ENCODE measurements around the gene SCN9A. TPM values are rescaled to one million over a fixed set of nuclear protein-coding genes. Genes with fewer than 3 reads are reported as not detected.
"Not testable (repeated sequence)": the region's sequence is repeated elsewhere in the genome, so short reads cannot be mapped to it uniquely, and the experiment has no call there.

The SCN9A gene
- total RNA-seq, 4 donors from 2014 or later, result 3.1 to 7.7 (median 6.2) TPM

GRCh38 chr2:166229678-166230023 lies 146.1 kb downstream of the SCN9A start:
- no peak for TF ChIP-seq EP300 (IDR thresholded peaks at IDR 0.05)
- no peak for TF ChIP-seq CTCF (IDR thresholded peaks at IDR 0.05)
- no peak for TF ChIP-seq POLR2A (IDR thresholded peaks at IDR 0.05)
- no peak for TF ChIP-seq POLR2AphosphoS5 (IDR thresholded peaks at IDR 0.05)
- no peak overlapping the region for H3K4me3 ChIP-seq
- ATAC-seq, result no peak
- no peaks in the 10 kb centered on the region for H3K36me3 ChIP-seq
- no peak overlapping the region for H3K27ac ChIP-seq
- no peaks in the 10 kb centered on the region for H3K27me3 ChIP-seq
- H3K9me3 ChIP-seq, result no peaks in the 10 kb centered on the region
- H3K4me1 ChIP-seq, result no peaks in the 10 kb centered on the region

GRCh38 chr2:166224197-166224596 lies 151.5 kb downstream of the SCN9A start:
- no peak for TF ChIP-seq POLR2AphosphoS5 (IDR thresholded peaks at IDR 0.05)
- TF ChIP-seq EP300 (IDR thresholded peaks at IDR 0.05), result no peak
- TF ChIP-seq CTCF (IDR thresholded peaks at IDR 0.05), result no peak
- no peak for TF ChIP-seq POLR2A (IDR thresholded peaks at IDR 0.05)
- H3K27ac ChIP-seq, result no peak overlapping the region

GRCh38 chr2:166223298-166223697 lies 152.4 kb downstream of the SCN9A start:
- ATAC-seq, result no peak
- Histone ChIP-seq H3K4me1 (no peaks in the 10 kb centered on the region), H3K9me3 (peaks cover 0 to 6% (median 0%) of the 10 kb centered on the region in 3 donors), H3K27ac (no peak overlapping the region), H3K27me3 (no peaks in the 10 kb centered on the region), H3K36me3 (no peaks in the 10 kb centered on the region), H3K4me3 (no peak overlapping the region)
- 88 to 100% methylated on average over 4 of the region's 4 CpGs for WGBS, 2 donors (ENCODE audit: low coverage in 1 of 2)
- no peak for TF ChIP-seq POLR2AphosphoS5 (IDR thresholded peaks at IDR 0.05)
- no peak for TF ChIP-seq POLR2A (IDR thresholded peaks at IDR 0.05)
- no peak for TF ChIP-seq EP300 (IDR thresholded peaks at IDR 0.05)
- TF ChIP-seq CTCF (IDR thresholded peaks at IDR 0.05), result no peak

More at GRCh38 chr2:166224197-166224596, 151.5 kb downstream of the SCN9A start:
- Histone ChIP-seq H3K27me3 (no peaks in the 10 kb centered on the region), H3K4me1 (no peaks in the 10 kb centered on the region), H3K9me3 (peaks cover 0 to 6% (median 0%) of the 10 kb centered on the region in 3 donors), H3K36me3 (no peaks in the 10 kb centered on the region), H3K4me3 (no peak overlapping the region)
- ATAC-seq, result no peak

- peaks cover 0 to 32% (median 0%) of the 10 kb centered on the region in 3 donors for H3K9me3 ChIP-seq
- ATAC-seq, result no peak
- no peak overlapping the region for H3K27ac ChIP-seq
- no peak for TF ChIP-seq EP300 (IDR thresholded peaks at IDR 0.05)
- TF ChIP-seq POLR2AphosphoS5 (IDR thresholded peaks at IDR 0.05), result no peak
- TF ChIP-seq CTCF (IDR thresholded peaks at IDR 0.05), result no peak
- no peak for TF ChIP-seq POLR2A (IDR thresholded peaks at IDR 0.05)
- no peaks in the 10 kb centered on the region for H3K4me1 ChIP-seq
- no peaks in the 10 kb centered on the region for H3K36me3 ChIP-seq
- H3K27me3 ChIP-seq, result no peaks in the 10 kb centered on the region
- H3K4me3 ChIP-seq, result no peak overlapping the region
- WGBS, 2 donors (ENCODE audit: low coverage in 1 of 2), result 75 to 79% methylated on average over 1 of the region's 1 CpG
These were observed 164.7 kb downstream of the SCN9A start for GRCh38 chr2:166211079-166211478.

GRCh38 chr2:166209944-166210343 lies 165.8 kb downstream of the SCN9A start:
- not testable (repeated sequence) for H3K27me3 ChIP-seq
- WGBS, 2 donors (ENCODE audit: low coverage in 1 of 2), result 90% methylated on average over 4 of the region's 4 CpGs; no CpG with 5 or more reads in 1 of the 2 donors

GRCh38 chr2:166209367-166209766 lies 166.4 kb downstream of the SCN9A start:
- peaks cover 0 to 28% (median 0%) of the 10 kb centered on the region in 3 donors for H3K9me3 ChIP-seq
- no CpG with 5 or more reads among the region's 1 CpG for WGBS, 2 donors (ENCODE audit: low coverage in 1 of 2)
- H3K27ac ChIP-seq, H3K36me3 ChIP-seq, H3K27me3 ChIP-seq, H3K4me1 ChIP-seq, ATAC-seq, H3K4me3 ChIP-seq: not testable (repeated sequence)

More at GRCh38 chr2:166209944-166210343, 165.8 kb downstream of the SCN9A start:
- H3K9me3 ChIP-seq, result peaks cover 0 to 28% (median 0%) of the 10 kb centered on the region in 3 donors
- not testable (repeated sequence) for ATAC-seq, H3K27ac ChIP-seq, H3K4me1 ChIP-seq, H3K36me3 ChIP-seq, H3K4me3 ChIP-seq

GRCh38 chr2:166206153-166206552 lies 169.6 kb downstream of the SCN9A start:
- ATAC-seq, result not testable (repeated sequence)
- peaks cover 0 to 31% (median 0%) of the 10 kb centered on the region in 3 donors for H3K9me3 ChIP-seq

More at GRCh38 chr2:166206153-166206552, 169.6 kb downstream of the SCN9A start:
- H3K36me3 ChIP-seq, H3K27ac ChIP-seq, H3K4me3 ChIP-seq, H3K27me3 ChIP-seq, H3K4me1 ChIP-seq: not testable (repeated sequence)
- WGBS, 2 donors (ENCODE audit: low coverage in 1 of 2), result 100% methylated on average over 1 of the region's 1 CpG; no CpG with 5 or more reads in 1 of the 2 donors
